NCI-H524 (cell line): ENCODE results near the gene OR10G6.
"Not testable (repeated sequence)": the region's sequence is repeated elsewhere in the genome, so short reads cannot be mapped to it uniquely, and the experiment has no call there.

Experiments
- DNase-seq, 2 experiments: peaks; one replicate each; lab custom pipeline; 2025; lab: John Stamatoyannopoulos, UW

OR10G6 gene

GRCh38 chr11:123995119-123995518, at the start of gene OR10G6:
TSS of gene OR10G6 (minus strand) at chr11:123995161. CDS start at chr11:123995161, 0 bp downstream.
- DNase-seq: no peak

GRCh38 chr11:124043420-124043819, 48.5 kb upstream of the OR10G6 start:
- no peak for DNase-seq

GRCh38 chr11:124041254-124041653, 46.3 kb upstream of the OR10G6 start, which contains the start of gene OR10G7:
TSS of gene OR10G7 (minus strand) at chr11:124041325. CDS start at chr11:124039001, 2,324 bp downstream.
- no peak for DNase-seq

- no peak for DNase-seq
These were observed 44.6 kb upstream of the OR10G6 start for GRCh38 chr11:124039557-124039956.

GRCh38 chr11:124036666-124037065, 41.7 kb upstream of the OR10G6 start:
- DNase-seq: no peak

GRCh38 chr11:124026498-124026897, 31.5 kb upstream of the OR10G6 start, which contains the start of gene OR10G8:
TSS of gene OR10G8 (plus strand) at chr11:124026798. CDS start at chr11:124029623, 2,825 bp downstream.
- DNase-seq: no peak

GRCh38 chr11:124015837-124016236, 20.9 kb upstream of the OR10G6 start:
- not testable (repeated sequence) for DNase-seq

GRCh38 chr11:124012697-124013096, 17.7 kb upstream of the OR10G6 start, which contains the start of gene OR10G4:
TSS of gene OR10G4 (plus strand) at chr11:124012997. CDS start at chr11:124015575, 2,578 bp downstream.
- no peak for DNase-seq

- no peak for DNase-seq
These were observed 15.7 kb downstream of the OR10G6 start for GRCh38 chr11:123979311-123979710.

- no peak for DNase-seq
These were observed 17.1 kb downstream of the OR10G6 start, which contains the start of gene OR10S1 for GRCh38 chr11:123977731-123978347. TSS of gene OR10S1 (minus strand) at chr11:123977781. CDS start at chr11:123977664, 117 bp downstream.

- no peak for DNase-seq
These were observed 18.0 kb downstream of the OR10G6 start for GRCh38 chr11:123976770-123977560.

GRCh38 chr11:123973816-123974215, 21.1 kb downstream of the OR10G6 start:
- no peak for DNase-seq

- no peak for DNase-seq
These were observed 38.2 kb downstream of the OR10G6 start for GRCh38 chr11:123956752-123957151.

- no peak for DNase-seq
These were observed 49.8 kb downstream of the OR10G6 start for GRCh38 chr11:123945132-123945531.
